KBM-7 (cell line): ENCODE measurements around the gene PTH2.
"Not testable (repeated sequence)": the region's sequence is repeated elsewhere in the genome, so short reads cannot be mapped to it uniquely, and the experiment has no call there.

Source experiments
- DNase-seq: peaks from one replicate; pipeline ENCODE4 v3.0.0-alpha.2; 2015
- in situ Hi-C: fragments of 300-500 bp; cut with MboI; formaldehyde crosslinking; loops from 2 replicates; pipeline ENCODE4 v1.14.3; 2020; ENCODE audit warnings: low sequenced_read_pairs, low pct_unique_long_range_greater_than_20kb, mixed read lengths

PTH2 gene

DNA sequence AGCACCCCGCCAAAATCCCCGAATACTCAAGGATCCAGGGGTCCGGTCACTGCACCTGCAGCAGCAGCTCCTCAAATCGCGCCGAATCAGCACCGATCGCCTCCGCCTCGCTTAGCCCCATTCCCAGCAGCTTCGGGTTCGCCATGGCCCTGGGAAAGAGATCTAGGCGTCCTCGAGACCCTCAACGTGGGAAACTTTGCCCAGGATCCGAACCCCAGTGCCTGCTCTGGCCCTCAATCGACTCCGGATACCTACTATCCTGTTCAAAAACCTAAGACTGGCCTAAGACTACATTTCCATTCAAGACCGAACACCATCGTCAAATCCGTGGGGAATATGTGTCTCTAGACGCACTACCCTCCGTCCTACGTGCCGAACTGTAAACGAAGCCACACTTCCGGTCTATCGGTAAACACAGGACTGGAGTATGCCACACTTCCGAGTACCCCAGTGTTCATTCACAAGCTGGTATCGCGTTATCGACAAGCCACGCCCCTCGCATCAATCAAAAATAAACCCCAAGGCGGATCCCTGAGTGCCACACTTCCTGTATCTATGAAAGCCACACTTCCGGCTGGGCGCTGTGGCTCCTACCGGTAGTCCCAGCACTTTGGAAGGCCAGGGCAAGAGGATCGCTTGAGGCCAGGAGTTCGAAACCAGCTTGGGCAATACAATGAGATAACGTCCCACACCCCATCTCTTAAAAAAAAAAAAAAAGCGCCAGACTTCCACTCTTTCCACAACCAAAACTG is 28.4 kb upstream of the PTH2 start, which contains the start of gene PIH1D1:
Gene PIH1D1, minus strand, starts transcription at position 385 of the 752 bp plus-strand sequence. Its CDS starts 240 bp downstream, at position 145.
- in situ Hi-C loops: no loop called here
- peak; percentile 99 for DNase-seq

DNA sequence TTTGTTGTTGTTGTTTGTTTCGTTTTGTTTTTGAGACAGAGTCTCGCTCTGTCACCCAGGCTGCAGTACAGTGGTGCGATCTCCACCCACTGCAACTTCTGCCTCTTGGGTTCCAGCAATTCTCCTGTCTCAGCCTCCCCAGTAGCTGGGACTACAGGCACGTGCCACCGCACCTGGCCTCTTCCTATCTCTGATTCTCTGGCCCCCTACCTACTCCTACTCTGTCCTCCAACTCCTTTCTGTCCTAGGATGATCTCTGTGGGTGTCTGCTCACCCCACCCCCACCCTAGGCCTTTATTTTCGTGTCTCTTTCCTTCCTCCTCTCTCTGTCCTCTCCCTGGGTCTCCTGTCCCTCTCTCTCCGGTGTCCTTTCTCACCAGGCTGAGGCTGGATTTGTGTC is 27.2 kb upstream of the PTH2 start:
- no peak for DNase-seq

DNA sequence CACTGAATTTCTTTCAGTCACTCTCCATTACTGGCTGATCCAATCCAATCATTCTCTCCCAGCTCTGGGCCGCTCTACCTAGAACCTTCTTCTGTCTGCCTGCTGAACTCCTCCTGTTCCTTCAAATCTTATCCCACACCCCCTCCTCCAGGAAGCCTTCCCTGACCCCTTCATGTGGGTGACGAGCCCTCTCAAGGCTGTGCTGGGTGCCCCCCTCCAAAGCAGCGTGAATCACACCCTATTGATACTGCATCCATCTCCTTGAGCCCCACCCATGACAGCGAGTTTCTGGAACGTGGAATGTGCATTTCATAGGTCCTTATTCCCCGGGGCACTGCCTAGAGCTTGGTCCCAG is 25.2 kb upstream of the PTH2 start:
- in situ Hi-C loops: no loop called here
- no peak for DNase-seq

More for the DNA sequence above, 27.2 kb upstream of the PTH2 start:
- in situ Hi-C loops: no loop called here

DNA sequence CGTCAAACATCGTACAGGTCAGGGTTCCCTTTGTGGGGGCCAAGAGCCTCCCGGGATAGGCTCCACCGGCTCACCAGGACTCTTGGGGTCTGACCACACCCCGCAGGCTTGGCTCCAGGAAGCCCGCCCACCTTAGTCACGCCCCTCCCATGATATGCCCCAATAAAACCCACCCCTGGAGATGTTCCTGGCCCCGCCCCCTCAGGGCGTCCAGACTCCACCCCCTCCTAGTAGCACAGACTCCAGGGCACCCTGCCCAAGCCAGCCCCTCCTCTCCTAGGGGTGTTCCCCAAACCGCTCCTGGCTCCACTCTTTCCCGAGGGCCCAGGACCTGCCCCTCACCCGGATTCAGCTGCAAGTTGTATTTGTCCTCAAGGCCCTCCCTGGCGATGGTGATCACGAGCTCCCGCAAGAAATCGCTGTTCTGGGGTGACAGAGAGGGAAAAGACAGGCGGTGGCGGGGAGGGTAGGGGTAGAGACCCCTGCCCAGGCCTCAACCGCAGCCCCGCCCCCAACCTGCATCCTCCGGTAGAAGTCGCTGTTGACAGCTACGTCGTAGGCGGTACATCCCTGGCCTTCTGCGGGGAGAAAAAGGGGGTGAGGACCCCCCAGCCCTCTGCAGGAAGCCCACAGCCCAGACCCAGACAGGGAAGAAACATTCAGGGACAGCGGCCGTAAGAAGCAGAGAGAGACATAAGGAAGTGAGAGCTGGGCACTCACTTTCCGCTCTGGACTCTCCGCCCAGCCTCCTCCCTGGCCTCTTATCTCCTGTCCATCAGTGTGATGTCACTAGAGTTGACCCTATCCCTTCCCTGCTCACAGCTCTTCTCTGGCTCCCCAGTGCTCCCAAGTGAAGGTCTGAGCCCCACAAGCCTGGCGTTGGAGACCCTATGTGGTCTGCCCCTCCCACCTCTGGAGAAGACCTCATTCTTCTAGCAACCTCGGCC is 24.5 kb upstream of the PTH2 start:
- in situ Hi-C loops: no loop called here
- DNase-seq: no peak

DNA sequence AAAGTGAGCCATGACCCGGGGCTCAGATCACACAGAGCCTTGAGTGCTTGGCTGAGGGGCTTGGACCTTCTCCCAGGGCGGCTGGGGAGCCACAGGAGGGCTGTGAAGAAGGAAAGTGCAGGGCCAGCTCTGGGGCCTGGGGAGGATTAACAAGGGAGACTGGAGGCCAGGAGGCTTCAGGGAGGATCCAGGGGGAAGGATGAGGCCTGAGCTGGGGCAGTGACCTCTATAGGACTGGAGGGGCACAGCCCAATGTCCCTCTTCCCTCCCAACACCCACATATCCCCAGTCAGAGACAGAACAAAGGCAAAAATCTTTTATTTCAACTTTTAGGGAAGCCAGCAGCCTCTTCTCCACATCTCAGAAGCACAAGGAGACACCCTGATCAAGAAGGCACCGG is 22.8 kb upstream of the PTH2 start:
- in situ Hi-C loops: no loop called here
- no peak for DNase-seq

DNA sequence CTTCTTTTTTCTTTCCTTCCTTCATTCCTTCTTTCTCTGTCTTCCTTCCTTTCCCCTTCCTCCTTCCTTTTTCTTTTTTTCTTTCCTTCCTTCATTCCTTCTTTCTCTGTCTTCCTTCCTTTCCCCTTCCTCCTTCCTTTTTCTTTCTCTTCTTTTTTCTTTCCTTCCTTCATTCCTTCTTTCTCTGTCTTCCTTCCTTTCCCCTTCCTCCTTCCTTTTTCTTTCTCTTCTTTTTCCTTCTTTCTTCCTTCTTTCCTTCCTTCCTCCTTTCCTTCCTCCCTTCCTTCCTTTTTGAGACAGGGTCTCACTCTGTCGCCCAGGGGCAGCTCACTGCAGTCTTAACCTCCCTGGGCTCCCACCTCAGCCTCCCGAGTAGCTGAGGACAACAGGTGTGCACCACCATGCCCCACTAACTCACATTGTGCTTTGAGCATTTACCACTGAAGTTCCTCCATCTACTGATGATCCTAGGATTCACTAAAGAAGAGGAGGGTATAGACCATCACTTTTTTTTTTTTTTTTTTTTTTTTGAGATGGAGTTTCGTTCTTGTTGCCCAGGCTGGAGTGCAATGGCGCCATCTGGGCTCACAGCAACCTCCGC is 21.0 kb upstream of the PTH2 start:
- in situ Hi-C loops, DNase-seq: not testable (repeated sequence)

DNA sequence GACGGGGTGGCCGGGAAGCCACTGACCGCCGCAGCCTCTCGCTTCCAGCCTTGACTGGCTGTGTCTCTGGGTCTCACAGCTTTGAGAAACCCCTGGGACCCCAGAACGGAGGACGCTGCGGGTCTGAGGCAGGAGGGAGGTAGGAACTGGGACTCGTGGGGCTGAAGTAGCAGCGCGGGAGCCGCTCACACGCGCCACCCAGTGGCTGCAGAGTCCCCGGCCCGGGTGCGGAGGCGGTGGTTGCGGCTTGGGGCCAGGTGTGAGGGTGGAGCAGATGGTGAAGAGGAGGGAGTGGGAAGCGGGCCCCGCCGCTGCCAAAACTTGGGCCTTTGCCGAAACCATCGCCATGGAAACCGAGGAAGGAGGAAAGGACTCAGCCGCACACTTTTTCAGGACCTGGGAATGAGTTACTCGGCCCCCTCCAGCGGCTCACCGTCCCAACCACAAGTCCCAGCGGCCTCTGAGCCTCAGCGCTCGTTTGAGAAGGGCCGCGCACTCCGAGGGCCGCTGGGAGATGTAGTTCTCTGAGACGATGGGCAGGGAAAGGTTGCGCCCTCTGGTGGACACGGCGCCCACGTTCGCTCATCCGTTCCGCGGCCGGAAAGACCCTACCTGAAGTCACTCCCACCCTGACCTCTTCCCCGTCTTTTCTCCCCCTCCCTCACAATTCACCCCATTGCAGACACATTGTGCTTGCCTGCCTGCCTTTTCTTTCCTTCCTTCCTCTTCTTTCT is 20.3 kb upstream of the PTH2 start:
- peak; percentile 97 for DNase-seq
- in situ Hi-C loops: no loop called here

DNA sequence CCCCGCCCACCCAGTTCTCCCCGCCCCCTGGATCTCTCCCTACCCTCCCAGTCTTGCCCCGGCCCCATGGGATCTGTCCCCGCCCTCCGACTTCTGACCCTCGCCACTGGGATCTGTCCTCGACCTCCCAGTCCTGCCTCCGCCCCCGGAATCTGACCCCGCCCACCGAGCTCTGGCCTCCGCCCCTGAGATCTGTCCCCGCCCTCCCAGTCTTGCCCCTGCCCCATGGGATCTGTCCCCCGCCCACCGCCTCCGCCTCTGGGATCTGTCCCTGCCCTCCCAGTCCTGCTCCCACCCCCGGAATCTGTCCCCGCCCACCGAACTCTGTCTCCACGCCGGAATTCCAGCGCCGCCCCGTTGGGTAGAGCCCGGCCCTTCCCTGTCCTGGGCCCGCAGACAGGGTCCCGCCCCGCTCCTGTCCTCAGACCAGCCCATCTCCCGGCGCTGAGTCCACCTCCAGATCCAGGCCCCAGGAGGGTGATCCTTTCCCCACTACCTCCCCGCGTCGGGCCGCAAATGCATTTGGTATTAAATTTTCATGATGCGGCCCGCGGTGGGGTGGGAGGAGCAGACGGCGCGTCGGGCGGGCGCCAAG is 19.6 kb upstream of the PTH2 start:
- no peak for DNase-seq
- in situ Hi-C loops: no loop called here

DNA sequence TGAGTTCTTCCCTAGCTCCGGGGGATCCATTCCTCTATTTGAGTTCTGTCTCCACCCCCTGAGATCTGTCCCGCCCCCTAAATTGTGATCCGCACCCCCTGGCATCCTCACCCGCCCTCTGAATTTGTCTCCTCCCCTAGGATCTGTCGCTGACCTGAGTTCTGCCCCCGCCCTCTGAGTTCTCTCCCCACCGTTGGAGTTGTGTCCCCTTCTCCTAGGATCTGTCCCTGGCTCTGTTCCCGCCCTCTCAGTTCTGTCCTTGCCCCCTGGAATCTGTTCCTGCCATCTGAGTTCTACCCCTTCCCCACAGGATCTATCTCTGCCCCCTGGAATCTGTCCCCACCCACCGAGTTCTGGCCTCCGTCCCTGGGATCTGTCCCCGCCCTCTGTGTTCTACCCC is 19.1 kb upstream of the PTH2 start:
- in situ Hi-C loops: no loop called here
- DNase-seq: no peak

DNA sequence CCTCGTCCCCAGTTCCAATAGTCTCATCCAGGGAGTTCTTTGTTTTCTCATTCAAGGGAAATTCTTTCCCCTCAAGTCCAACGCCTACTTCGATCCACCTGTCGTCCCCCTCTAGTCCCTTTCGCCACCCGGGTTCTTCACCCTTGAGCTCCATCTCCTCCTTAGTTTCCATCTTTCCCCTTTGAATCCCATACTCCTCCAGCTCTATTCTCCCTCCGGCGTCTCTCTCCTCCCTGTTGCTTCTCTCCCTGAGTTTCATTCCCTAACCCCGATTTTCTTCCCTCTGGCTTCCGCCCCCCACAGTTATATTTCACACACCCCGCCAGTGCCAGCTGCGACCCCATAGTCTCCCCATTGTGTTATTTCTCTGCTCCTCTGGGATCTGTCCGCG is 18.7 kb upstream of the PTH2 start:
- DNase-seq: no peak
- in situ Hi-C loops: no loop called here

DNA sequence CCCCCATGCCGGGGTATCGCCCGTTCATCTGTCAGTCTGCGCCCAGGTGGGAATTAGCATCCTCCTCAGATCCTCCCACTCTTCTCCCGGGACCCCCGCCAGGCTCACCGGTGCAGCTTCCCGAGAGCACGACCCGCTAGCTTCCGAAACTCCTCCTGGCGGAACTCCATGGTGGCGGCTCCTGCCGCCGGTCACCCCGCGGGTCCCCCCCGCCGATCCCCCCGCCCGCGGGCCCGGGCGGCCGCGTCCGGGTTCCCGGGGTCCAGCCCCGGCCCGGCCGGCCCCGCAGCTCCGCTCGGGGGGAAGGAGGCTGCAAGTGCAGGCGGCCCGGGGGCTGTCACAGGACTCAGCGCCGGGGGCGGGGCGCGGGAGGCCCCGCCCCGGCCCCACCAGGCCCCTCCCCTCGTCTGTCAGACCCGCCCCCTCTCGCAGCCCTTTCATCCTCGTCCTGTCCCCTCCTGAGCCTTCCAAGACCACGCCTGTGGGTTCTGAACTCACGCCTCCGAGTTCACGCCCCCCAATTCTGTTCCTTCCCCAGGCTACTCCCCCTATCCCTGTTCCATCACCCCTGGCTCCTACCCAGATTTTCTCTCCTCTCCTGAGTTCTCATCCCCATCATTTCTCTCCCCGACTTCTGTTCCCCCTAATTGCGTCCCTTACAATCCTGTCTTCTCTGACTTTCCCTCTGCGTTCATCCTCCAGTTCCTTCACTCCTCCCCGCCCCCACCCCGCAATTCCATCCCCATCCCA is 18.1 kb upstream of the PTH2 start, which contains the start of gene SLC17A7:
Gene SLC17A7, minus strand, starts transcription at position 318 of the 750 bp plus-strand sequence. Its CDS starts 148 bp downstream, at position 170.
- DNase-seq: peak; percentile 47
- in situ Hi-C loops: no loop called here

DNA sequence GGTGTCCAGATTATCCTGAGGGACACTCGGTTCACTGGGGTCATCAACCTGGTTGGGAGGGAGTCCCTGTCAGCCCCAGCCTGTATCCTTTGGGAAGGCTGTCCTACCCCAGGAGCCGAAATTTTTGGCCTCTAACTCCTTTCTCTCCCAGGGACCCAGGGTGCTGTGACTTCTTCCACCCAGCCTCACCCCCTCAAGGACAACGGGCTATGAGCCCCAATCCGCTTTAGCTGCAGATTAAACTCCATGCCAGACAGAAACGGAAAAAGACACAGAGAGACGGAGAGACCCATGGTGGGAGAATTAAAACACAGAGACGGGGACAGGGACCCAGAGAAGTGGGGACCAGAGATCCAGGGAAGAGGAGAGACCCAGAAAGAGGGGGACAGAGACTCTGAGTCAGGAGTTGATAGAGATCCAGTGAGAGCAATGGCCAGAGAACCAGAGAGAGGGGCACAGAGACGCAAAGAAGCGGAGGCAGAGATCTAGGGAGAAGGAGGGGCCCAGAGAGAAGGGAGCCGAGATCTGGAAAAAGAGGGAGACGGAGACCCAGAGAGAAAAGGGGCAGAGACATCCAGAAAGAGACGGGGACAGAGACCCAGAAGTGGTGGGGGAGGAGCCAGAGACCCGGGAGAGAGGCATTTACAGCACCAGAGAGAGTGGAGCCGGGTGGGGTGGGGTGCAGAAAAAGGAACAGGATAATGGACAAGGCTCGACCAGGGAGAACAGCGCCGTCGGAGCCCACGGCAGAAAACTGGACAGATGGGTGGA is 17.4 kb upstream of the PTH2 start:
- in situ Hi-C loops: no loop called here
- no peak for DNase-seq

DNA sequence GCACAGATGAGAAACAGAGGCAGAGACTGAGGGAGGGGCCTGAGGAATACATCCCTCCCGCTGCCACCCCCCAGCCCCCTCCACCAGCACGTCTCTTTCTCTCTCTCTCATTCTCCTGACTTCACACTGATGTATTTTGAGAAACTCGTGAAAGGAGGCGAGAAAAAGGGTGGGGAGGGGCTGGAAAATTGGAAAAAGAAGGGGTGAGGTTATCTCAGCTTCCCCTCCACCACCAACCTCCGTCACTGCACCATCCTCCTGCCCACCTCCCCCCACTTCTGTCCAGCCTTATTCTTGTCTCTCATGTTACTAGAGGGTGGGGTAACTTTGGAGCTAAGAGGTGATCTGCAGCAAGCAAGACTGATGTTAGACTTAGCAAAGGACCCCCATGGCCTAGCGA is 16.6 kb upstream of the PTH2 start:
- in situ Hi-C loops: no loop called here
- no peak for DNase-seq

DNA sequence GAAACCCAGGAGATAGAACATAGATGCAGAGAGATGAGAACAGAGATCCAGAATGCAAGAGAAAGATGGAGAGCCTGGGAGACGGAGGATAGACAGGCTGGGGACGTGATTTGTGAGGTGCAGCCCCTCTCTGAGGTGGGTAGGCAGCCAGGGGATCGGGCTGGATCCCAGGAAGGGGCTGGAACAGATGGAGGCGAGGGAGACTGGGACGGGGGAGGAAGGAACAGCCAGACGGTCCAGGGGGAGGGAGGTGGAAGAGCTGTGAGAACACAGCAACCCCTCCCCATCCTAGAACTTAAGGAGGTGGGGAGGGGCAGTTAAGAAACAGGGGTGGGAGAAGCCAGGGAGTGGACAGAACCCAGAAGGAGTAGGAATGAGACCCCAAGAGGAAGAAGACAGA is 15.0 kb upstream of the PTH2 start:
- no peak for DNase-seq
- in situ Hi-C loops: no loop called here

DNA sequence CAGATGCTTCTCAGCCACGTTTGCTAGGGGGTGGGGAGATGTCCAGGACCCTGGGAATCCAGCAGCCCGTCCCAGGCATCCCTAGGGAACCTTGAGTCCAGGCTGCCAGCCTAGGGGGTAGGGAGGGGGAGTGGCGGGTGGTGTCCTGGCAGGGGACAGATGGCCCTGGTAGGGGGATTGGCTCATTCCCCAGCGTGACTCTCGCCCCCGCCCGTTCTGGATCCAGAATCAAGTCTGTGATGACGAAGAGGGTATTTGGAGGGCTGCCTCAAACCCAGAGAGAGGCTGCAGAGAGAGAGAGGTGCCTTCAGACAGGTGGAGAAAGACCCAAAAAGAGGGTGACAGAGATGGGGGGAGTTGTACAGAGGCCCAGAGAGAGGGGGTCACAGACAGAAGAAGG is 14.0 kb upstream of the PTH2 start:
- in situ Hi-C loops: no loop called here
- no peak for DNase-seq

DNA sequence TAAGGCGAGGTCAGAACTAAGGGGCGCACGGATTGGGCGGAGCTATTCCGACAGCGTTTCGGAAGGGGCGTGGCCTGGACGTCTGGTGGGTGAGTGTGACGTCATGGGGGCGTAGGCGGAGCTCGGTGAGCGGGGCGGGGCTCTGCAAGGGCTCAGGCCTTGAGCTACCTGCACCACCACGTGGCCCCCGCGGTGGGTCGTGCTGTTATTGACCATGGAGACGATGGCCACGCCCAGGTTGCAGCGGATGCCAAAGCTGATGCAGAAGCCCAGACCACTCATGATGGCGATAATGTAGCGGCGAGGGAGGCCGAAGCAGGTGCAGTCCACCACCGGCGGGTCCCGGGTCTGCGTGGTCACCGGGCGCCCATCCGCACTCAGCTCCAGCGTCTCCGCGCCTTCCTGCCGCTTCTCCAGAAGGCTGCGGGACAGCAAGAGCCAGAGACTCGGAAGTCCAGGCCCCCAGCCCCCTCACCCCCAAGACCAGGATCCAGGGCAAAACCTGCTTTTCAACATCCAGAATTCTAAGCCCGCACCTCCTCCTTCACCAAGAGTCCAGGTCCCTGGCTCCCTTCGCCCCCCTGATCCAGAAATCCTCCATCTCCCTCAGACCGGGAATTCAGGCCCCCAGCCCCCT is 13.3 kb upstream of the PTH2 start:
- no peak for DNase-seq
- in situ Hi-C loops: no loop called here

DNA sequence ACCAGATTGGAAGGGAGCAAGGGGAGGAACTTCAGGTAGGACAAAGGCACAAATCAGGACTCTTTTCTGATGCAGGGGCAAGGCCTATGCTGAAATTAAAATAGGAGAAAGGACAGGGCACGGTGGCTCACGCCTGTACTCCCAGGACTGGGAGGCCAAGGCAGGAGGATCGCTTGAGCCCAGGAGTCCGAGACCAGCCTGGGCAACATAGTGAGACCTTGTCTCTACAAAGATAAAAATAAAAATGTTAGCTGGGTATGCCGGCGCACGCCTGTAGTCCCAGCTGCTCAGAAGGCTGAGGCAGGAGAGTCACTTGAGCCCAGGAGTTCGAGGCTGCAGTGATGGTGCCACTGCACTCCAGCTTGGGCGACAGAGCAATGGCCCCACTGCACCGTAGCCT is 12.4 kb upstream of the PTH2 start:
- no peak for DNase-seq
- in situ Hi-C loops: no loop called here
